Fibroblast of skin of left biceps (primary cell): ENCODE data around the gene NDUFB4.

Source experiments
- DNase-seq, 2 experiments: peaks; one replicate each; pipeline ENCODE4 v3.0.0-alpha.2; 2013; ENCODE audit warnings: low read depth in 2 of 2

NDUFB4 gene

DNA sequence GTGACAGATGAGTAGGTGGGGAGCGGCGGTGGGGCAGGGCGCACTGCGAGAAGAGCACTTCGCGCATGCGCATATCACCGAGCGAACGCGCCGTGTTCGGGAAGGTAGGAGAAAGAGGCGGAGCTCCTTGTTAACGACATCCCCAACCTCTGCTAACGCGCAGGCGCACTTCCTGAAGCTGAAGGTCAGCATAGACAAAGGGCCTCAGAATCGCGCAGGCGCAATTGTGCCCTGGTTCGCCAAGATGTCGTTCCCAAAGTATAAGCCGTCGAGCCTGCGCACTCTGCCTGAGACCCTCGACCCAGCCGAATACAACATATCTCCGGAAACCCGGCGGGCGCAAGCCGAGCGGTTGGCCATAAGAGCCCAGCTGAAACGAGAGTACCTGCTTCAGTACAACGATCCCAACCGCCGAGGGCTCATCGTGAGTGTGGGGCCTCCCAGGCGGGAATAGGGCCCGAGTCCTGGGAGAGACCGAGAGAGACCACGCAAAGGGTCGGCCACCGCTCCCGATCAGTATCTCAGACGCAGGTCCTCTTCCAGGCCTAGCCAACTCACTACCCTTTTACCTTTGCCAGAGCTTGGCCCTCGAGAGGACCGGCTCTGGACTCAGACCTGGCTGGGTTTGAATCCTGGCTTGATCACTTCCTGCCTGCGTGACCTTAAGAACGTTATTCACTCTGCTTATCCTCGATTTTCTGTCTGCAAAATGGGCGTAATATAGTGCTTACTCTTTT lies at the start of gene NDUFB4:
NDUFB4 (plus strand) TSS at position 221 of the 737 bp plus-strand sequence; CDS start at position 245, 24 bp downstream.
- peak; percentile 97 for DNase-seq

DNA sequence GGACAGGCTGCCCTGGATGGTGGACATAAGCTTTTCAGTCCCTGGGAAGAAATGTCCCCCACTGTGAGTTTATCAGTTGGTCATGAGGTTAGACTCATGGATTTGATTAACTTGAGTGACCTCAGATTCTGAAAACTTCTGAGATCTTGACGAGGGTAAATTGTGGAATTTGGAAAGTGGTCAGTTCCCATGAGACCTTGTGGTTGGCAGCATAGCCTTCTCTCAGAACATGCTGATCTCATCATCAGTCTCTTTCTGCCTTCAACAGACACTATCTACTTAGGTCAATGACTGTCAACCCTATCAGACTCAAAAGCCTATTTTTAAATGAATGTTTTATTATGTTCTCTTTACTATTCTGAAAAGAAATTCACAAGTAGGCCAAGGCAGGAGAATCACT lies 45.6 kb upstream of the NDUFB4 start:
- no peak for DNase-seq

DNA sequence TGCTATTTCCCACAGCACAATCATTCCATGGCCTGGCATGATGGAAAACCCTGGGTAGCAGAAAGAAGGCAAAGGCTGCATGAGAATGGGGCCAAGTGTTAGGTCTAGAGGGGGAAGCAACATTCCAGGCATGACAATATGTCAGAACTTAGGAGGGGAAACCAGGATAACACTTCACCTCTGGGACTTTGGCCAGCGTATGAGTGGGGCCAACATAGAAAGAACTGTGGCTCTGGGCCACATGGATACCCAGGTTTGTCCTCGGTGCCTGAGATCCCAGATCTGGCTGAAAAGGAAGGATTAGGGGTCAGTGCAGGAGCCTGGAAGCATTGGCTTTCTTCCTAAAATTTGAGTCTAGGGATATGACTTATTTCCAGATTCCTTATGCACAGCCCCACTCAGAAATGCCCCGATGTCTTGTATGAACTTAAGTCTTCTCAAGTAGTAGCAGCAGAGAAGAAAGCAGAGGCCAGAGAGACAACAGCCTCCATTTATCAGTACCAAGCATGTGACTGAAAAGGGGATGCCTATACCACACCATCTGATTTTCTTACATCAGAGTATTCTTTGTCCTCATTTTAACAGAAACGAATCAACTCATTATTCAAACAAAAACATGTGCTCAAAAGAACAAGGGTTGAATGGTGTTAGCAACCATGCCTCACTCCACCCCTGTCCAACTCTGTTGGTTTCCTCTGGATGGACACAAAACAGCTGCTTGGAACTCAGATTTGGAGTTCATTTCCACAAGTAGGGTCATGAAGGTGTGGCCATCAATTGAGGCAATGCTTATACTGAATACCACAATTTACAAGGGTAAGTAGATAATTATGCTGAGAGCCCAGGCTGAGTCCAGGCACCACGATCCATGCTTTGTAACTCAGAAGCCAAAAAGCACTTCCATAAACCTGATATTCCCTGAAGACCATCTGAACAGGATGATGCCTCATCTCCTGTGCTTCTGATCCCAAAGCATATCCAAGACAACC lies 43.7 kb upstream of the NDUFB4 start:
- no peak for DNase-seq

DNA sequence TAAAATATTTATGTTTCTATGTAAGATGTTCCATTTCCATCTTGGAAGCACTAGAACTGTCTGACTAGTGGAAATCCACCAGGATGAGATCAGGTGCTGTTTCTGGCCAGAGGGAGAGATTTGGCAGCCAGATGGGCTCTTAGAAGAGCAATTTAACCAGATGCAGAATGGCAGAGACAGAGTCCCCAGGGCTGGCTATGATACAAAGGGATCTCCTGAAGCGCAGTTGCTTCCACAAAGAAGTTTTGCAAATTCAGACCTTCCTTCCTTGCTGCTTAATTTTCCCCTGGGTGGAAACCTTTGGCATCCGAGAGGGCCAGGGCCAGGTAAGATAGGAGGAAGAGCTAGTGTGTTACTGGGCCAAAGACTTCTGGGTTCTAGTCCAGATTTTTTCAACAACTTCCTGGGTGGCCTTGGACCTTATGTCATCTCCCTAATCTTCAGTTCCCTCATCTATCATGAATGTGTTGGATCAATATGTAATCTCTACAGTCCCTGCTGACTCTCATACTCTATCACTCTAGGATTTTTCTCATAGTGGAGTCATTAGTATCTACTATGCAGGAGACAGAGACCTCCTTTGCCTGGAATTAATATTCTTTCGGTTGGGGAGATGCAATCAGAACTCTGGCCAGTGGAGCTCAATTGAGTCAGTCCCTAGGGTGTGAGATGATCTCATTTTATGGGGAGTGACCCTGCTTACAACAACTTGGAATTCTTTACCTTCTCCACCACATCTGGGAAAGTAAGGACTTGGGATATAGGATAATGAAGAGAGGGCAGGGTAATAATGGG lies 41.1 kb upstream of the NDUFB4 start:
- DNase-seq, result no peak

DNA sequence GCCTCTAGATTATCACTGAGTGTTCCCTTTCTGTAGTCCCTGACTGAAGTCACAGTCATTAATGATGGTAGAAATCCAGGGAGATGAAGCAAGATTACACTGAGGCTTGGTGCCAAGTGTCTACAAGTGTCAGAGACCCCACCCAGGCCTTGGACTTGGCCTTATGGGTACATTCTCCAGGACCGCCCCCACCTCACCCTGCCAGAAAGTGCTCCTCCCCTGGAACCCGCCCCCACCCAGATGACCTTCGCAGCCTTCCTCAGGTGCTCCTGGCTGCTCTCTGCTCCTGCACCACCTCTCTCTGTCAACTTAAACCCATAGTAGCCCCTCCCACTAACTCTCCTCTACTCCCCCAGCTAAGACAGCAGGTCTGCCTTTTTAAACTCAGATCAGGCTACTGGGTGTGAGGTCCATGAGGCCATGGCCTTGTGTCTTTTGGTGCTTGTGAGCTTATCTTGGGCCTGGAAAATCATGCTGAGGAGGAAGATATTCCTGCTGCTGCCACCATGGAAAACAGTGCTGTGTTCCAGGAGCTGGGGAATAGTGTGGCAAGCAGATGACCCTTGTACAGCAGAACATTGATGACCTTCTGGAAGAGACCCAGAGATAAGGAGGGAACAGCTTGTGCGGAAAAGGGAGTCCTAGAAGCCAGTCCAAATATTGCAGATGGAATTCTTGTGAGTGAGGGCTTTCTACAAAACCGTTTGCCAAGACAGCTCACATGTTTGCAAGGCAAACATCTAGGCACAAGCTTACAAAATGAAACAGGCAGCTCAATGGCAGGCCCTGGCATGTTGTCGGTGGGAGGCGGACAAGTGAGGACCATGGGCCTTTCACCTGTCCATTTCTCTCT lies 40.3 kb upstream of the NDUFB4 start:
- DNase-seq, result no peak

DNA sequence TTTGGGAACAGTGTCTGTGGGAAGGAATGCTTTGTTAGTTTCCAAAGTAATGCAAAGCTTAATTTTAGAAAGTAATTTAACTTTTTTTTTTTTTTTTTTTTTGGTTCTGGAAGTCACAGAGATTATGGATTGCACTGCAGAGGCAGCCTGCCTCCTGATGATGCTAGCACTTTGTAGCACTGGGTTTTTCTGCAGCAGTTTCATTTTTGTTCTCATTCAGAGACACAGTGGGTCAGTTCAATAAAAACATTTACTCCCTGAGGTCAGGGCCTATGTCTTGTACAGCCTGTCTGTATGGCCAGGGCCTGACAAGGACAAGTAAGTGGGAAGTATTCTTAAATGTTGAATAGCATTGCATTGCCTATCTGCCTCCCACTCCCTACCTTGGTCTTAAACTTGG lies 39.0 kb upstream of the NDUFB4 start:
- no peak for DNase-seq

DNA sequence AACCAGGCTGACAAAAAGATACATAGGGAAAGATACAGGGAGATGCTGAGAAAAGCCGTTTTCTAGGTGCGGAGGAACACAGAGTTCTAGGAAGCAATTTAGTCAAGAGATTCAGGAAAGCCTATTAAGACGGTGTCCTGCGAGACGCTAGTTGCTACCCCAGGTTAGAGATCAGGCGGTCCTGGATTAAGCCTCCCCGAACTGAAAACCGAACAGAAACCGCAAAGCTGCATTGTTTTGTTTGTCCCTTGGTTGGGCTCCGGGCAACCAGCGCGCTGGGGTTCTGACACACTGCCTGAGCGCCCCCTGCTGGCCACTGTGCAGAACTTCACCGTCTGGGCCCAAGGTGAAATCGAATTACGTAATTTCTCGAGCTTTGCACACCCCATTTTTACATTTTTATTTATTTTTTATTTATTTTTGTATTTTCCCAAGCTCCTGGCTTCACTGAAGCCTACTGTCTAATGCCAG lies 37.3 kb upstream of the NDUFB4 start:
- DNase-seq, result peak; percentile 55 to 59

DNA sequence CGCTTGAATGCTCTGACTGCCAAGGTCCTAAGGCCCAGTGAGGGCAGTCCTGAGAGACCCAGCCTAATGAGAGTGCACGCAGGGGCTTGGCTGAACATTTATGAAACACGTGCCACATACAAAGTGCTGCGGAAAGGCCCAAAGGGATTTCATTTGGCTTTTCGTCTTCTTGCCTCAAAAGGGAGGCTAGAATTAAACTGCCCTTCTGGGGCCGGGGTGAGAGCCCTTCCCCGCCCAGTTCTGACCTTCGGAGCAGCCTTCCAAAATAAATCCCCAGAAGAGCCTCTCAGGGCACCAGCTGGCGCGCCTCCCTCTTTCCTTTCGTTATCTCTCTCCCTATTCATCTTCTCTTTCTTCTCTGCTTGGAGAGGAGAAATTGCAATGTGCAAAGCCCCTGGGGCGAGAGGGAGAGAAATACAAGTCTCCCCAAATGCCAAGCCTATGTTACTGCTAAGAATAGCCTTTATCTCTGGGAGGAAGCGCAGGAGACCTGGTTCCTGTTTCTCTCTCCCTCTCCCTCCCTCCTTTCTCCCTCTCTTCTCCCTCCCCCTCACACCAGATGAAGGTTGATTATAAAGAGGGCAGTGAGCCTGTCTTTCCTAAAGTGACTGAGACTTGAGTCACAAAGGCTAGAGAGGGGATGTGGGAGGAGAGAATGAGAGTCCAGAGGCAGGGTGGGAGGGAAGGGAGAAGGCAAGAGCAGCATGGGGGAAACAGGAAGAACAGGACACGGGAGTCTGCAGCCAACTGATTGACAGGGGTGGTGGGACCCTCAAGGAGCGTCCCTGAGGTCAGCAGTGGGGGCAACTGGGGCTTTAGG lies 36.7 kb upstream of the NDUFB4 start:
- peak; percentile 40 to 41 for DNase-seq

DNA sequence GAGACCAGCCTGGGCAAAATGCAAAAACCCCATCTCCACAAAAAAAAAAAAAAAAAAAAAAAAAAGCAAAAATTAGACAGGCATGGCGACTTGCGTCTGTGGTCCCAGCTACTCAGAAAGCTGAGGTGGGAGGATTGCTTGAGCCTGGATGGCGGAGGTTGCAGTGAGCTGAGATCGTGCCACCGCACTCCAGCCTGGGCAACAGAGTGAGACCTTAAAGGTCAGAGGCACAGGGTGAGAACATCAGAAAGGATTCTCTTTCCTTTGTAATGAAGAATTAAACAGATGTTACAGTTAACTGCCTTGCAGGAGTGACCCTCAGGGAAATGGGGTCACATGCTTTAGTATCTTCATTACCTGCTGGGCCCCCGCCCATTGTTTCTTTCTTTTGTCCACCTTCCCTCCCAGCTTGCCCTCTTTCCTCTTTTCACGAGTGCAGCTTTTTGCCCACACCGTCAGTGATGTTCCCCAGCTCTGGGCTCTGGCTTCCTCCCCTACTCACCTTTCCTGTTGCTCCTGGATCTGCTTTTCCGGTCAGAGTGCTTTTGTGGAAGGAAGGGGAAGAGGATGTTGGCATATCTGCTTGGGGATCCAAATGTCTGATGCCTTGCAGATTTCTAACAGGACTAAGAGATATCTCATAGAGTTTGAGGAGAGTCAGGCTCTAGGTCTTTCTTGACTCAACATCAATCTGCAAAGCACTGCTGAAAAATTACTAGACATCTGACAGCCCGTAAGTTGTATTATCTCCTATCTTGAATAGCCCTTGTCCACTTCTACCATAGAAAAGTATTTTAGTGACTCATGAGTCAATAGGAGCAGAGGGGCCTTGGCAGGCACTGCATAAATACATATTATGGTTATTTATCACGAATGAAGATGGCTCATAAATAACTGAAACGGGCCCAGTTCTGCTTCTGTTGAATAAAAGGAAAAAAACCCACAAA lies 35.6 kb upstream of the NDUFB4 start:
- no peak for DNase-seq

DNA sequence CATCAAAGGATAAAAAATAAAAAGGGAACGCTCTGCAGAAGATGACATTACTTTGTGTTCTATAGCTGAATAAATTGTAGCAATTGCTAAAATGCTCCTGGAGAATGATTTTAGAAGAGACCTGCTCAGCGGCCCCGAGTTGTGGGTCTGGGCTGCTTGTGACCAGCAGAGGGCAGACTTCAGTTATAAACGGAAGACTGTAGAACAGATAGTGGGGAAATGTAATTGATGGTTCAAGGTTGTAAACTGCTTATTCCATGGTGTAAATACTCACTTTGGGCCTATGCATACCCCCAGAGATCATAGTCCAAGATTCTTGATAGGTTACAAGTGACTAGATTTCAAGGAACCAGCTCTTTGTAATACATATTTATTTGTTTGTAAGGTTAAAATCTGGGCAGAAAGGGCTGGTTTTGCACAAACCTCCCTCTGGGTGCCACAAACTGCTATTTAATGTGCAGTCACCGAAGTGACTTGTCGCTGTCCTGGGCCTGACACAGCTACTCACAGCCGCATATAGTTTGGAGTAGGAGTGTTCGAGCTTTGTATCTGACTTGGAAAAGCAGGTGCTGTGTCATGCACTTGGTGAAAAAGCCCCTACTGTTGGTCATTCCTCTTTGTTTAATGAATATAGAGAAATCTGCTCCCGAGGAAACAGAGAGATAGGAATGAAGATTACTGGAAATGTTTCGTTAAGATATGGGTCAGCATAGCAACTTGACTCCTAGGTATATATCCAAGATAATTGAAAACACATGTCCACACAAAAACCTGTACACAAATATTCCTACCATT lies 34.7 kb upstream of the NDUFB4 start:
- DNase-seq, result no peak

DNA sequence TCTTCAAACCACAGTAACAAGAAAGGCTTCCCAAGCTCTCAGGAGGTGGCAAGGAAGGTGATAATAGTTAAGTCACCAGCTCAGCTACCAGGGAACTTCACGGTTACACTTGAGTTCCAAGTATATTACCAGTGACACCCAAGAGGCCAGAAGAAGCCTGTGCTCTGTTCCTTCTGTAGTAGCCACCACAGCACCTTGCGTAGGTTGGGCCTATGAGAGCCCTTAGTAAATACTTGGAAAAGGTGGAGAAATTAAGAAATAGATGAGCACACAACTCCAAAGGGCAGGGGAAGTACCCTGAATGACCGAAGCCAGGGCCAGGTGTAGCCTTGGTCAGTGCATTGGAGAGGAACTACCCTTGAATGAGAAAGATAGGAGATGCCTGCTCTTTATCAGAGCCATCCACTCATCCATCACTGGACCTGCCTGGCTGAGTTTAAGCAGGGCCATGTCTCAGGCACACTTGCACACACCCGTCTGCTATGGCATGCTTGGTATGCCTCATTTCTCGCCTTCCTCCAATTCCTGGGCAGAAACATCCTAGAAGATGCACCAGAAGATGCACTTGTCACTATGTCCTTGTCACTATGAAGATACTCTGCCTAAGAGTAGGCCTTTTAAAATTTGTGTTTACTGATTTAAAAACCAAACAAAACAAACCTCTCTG lies 32.6 kb upstream of the NDUFB4 start:
- DNase-seq, result no peak

DNA sequence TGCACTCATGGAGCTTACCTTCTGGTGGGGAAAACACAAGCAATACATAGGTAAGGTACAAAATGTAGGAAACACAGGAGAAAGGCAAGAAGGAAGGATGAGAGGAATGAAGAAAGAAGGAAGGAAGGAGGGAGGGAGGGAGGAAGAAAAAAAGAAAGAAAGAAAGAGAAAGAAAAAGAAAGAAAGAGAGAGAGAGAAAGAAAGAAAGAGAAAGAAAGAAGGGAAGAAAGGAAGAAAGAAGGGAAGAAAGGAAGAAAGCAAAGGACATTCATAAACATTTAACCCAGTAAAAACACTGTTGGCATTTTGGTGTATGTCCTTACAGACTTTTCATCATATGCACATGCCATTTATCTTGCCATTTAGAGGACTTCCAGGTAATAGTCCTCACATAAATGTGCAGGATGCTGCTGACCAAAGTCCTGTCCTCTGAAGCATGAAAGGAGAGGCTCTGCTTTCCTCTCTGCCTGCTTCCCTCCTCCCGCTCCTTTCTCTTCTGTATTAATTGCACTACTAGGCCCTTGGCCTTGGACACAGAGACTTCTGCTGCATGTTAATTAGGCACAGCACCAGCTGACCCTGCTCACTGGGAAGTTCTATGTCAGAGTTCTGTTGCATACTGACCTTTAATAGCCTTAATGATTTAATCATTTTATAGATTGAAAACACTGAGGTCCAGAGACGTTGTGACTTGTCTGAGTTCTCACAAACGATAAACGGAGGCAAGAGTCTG lies 29.7 kb upstream of the NDUFB4 start:
- no peak for DNase-seq

DNA sequence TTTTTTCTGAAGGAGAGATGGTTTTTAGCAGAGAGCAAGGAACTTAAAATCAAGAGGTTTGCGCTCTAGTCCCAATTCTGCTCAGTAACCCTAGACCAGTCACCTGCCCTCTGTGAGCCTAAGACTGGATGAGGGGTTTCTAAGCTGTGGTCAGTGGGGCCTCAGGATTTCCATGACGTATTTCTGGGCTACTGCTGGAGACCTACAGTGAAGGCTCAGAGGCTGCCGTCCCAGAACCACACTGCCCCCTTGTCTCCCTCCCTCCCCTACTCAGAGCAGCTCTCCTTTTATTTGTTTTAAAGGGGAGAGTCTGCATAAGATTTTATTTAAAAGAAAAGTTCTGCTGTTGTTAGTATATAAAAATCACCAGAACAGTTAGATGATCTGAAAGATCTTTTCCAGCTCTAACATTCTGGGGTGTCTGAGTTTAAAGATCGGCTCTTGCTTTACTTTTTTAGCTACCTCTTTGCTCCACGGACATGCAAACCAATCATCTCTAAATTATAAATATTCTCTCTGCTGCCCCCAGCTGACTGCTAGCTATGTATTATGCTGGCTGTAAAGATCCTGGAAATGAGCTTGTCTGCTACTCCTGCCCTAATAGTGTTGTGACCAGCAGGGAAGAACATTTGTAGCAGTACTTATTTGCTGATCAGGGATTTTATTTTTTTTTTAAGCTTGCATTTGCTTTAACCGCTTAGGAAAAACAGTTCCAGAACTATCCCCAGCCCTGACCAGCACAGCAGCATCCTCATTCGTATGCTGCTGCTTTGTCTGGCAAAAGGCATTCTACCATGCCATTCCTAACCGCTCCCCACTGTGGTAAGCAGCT lies 28.6 kb upstream of the NDUFB4 start:
- DNase-seq, result no peak

DNA sequence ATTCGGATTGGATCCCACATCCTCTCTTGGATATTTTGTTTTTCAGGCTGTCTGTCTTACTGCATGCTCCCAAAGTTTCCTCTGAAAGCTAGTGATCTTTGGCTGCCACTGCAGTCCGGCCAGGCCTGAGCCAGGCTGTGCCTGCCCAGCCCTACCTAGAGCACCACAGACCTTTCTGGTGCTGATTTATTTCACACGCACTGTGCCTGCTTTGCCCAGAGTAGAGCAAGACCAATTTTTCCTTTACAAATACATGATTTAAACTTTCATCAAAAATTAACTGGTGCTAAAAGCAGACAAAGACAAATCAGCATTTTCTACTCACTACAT lies 28.0 kb upstream of the NDUFB4 start:
- DNase-seq, result no peak

DNA sequence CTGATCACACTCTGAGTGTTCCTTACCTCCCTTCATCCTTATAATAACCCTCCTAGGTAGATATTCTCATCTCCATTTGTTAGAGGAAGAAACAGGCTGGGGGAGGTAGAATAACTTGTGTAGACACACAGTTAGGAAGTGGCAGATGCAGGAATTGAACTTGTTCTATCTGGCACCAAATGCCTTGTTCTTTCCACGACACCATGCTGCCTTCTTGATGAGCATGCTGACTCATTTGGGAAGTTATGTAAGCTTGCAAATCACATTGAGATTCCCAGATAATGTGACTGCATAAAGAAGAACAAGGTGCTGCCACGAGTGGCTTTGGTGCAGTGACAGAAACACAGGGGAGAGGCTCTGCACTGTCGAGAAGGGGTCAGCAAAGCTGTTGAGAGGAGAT lies 27.5 kb upstream of the NDUFB4 start:
- no peak for DNase-seq
